HCT116 (cell line): ENCODE results near the gene FOXRED1. TPM values are rescaled to one million over a fixed set of nuclear protein-coding genes. Genes with fewer than 3 reads are reported as not detected.
A peak's percentile ranks its signal among the peaks of the same experiment; 100 is the strongest.

Experiments
- ATAC-seq: fragments of 200-7000 bp; cut with Tn5 transposase; 2 replicates; pipeline ENCODE4 v1.9.1; 2020; ENCODE audit warnings: mild to moderate bottlenecking, moderate library complexity
- BruUV-seq: library from RNA; stranded (reverse); fragments of 400-500 nt; replicated peaks from 2 replicates; lab custom pipeline; 2021; lab: Mats Ljungman, UMichigan
- CTCF ChIA-PET: fragments of 300-600 bp; sonication (Branson Sonifier 250); formaldehyde crosslinking; loops from one replicate; lab custom pipeline; 2021; ENCODE audit warnings: antibody characterized with exemption; lab: Charles Lee
- POLR2A ChIA-PET: fragments of 300-600, 350-600 bp; sonication (Branson Sonifier 250); formaldehyde crosslinking; loops from one replicate; lab custom pipeline; 2021; ENCODE audit warnings: antibody characterized with exemption; lab: Charles Lee
- RAD21 ChIA-PET, 2 experiments: fragments of 300-600 bp; sonication (Branson Sonifier 250); formaldehyde crosslinking; loops; one replicate each; lab custom pipeline; 2023; ENCODE audit warnings: low total read pairs in 2 of 2; ENCODE audit not compliant: uncharacterized antibody in 2 of 2, unreplicated experiment in 2 of 2, low non-redundant PET in 1 of 2; lab: Charles Lee
- DNase-seq: peaks from one replicate; pipeline ENCODE4 v3.0.0-alpha.2; 2010; ENCODE audit warnings: low read depth, low spot score
- H2AFZ ChIP-seq: fragments of 200-600 bp; shearing (Covaris generic), sonication (generic); 2 replicates; pipeline ENCODE4 v1.6.1; 2017; ENCODE audit warnings: low read depth, mixed run types, mixed read lengths, antibody characterized with exemption, low read length; ENCODE audit not compliant: poor library complexity, severe bottlenecking
- H3K27ac ChIP-seq: 2 replicates; pipeline ENCODE4 v1.5.1; 2012; ENCODE audit warnings: low read depth, low read length
- H3K27me3 ChIP-seq: fragments of 200-600 bp; sonication (generic); 2 replicates; pipeline ENCODE4 v1.6.1; 2016; ENCODE audit warnings: mixed run types, low read length, mixed read lengths; ENCODE audit not compliant: insufficient read depth
- H3K36me3 ChIP-seq, 2 experiments: fragments of 200-500 bp in 1 of 2; fragments of 200-600 bp in 1 of 2; sonication (Bioruptor generic) in 1 of 2; sonication (generic) in 1 of 2; 2 replicates each; pipeline versions ENCODE4 v1.5.1 to v1.6.1; 2014 to 2016; ENCODE audit warnings: low read length in 2 of 2, inconsistent platforms in 1 of 2, mixed read lengths in 1 of 2, mixed run types in 1 of 2; ENCODE audit not compliant: insufficient read depth in 2 of 2, control insufficient read depth in 1 of 2
- H3K4me1 ChIP-seq, 2 experiments: fragments of 200-600 bp in 1 of 2; sonication (generic) in 1 of 2; 2 replicates each; pipeline versions ENCODE4 v1.5.1 to v1.6.1; 2012 to 2017; ENCODE audit warnings: low read length in 2 of 2, inconsistent platforms in 1 of 2, mild to moderate bottlenecking in 1 of 2, mixed read lengths in 1 of 2, mixed run types in 1 of 2, moderate library complexity in 1 of 2; ENCODE audit not compliant: insufficient read depth in 2 of 2, control insufficient read depth in 1 of 2
- H3K4me2 ChIP-seq: fragments of 200-600 bp; sonication (generic); 2 replicates; pipeline ENCODE4 v1.6.1; 2017; ENCODE audit warnings: mixed run types, low read length, mixed read lengths
- H3K4me3 ChIP-seq, 2 experiments: fragments of 200-600 bp in 1 of 2; sonication (generic) in 1 of 2; replicated peaks in 1 of 2; 2 replicates each; pipeline ENCODE4 v1.5.1; 2011 to 2016; ENCODE audit warnings: low read length in 2 of 2, control low read depth in 1 of 2, low read depth in 1 of 2, mild to moderate bottlenecking in 1 of 2, mixed read lengths in 1 of 2, mixed run types in 1 of 2
- H3K79me2 ChIP-seq: fragments of 200-600 bp; sonication (generic); 2 replicates; pipeline ENCODE4 v1.6.1; 2017; ENCODE audit warnings: mild to moderate bottlenecking, mixed run types, low read length, moderate library complexity, mixed read lengths; ENCODE audit not compliant: insufficient read depth
- H3K9ac ChIP-seq: fragments of 200-600 bp; sonication (generic); 2 replicates; pipeline ENCODE4 v1.6.1; 2016; ENCODE audit warnings: low read length, mixed read lengths
- H3K9me2 ChIP-seq: fragments of 200-600 bp; sonication (generic), shearing (Covaris generic); 2 replicates; pipeline ENCODE4 v1.6.1; 2017; ENCODE audit warnings: mixed run types, mild to moderate bottlenecking, moderate library complexity; ENCODE audit not compliant: insufficient read depth
- H3K9me3 ChIP-seq, 2 experiments: fragments of 200-500 bp in 1 of 2; fragments of 200-600 bp in 1 of 2; sonication (Bioruptor generic) in 1 of 2; sonication (generic) in 1 of 2; 2 replicates each; pipeline ENCODE4 v1.6.1; 2014 to 2017; ENCODE audit warnings: low read length in 2 of 2, mixed read lengths in 2 of 2, inconsistent platforms in 1 of 2, low read depth in 1 of 2, mild to moderate bottlenecking in 1 of 2, mixed run types in 1 of 2, moderate library complexity in 1 of 2; ENCODE audit not compliant: control insufficient read depth in 1 of 2, insufficient read depth in 1 of 2
- H4K20me1 ChIP-seq: fragments of 200-600 bp; sonication (generic), shearing (Covaris generic); 2 replicates; pipeline ENCODE4 v1.6.1; 2017; ENCODE audit warnings: mixed run types, mild to moderate bottlenecking, moderate library complexity; ENCODE audit not compliant: insufficient read depth
- FOSL1 ChIP-seq: IDR thresholded peaks from 2 replicates; pipeline ENCODE4 v1.6.1; 2012; ENCODE audit warnings: low read depth
- JUND ChIP-seq: IDR thresholded peaks from 2 replicates; pipeline ENCODE4 v1.6.1; 2012
- RAD21 ChIP-seq: IDR thresholded peaks from 2 replicates; pipeline ENCODE4 v1.6.1; 2012; ENCODE audit warnings: low read depth, mild to moderate bottlenecking
- SP1 ChIP-seq: IDR thresholded peaks from 2 replicates; pipeline ENCODE4 v1.6.1; 2012; ENCODE audit warnings: low read depth
- TCF7L2 ChIP-seq: IDR thresholded peaks from 2 replicates; pipeline ENCODE4 v1.7.0; 2011; ENCODE audit warnings: borderline replicate concordance, inconsistent platforms; ENCODE audit not compliant: insufficient read depth, insufficient read length; ENCODE audit errors: extremely low read depth
- intact Hi-C: fragments of 100-400 bp; cut with micrococcal nuclease; formaldehyde crosslinking; loops from 2 replicates; pipeline ENCODE4 v1.10.0; 2022
- total RNA-seq: library from RNA; stranded (reverse); gene quantifications from one replicate; pipeline ENCODE4 v1.2.1, GENCODE V29; 2021; ENCODE audit not compliant: unreplicated experiment
- TF ChIP-seq, protein P1 (sequence below), 3 experiments: fragments of 200-600 bp in 1 of 3; sonication (generic) in 1 of 3; IDR thresholded peaks in 2 of 3; conservative IDR thresholded peaks in 1 of 3; 2 replicates each; pipeline ENCODE4 v1.5.1; 2012 to 2017; ENCODE audit warnings: low read depth in 2 of 3, low read length in 2 of 3, antibody characterized with exemption in 1 of 3, borderline replicate concordance in 1 of 3, control low read depth in 1 of 3, mild to moderate bottlenecking in 1 of 3, mixed read lengths in 1 of 3, mixed run types in 1 of 3, moderate library complexity in 1 of 3; ENCODE audit not compliant: insufficient read depth in 1 of 3

Gene FOXRED1
- total RNA-seq, 1 experiment from 2014 or later, result 41.3 TPM

DNA sequence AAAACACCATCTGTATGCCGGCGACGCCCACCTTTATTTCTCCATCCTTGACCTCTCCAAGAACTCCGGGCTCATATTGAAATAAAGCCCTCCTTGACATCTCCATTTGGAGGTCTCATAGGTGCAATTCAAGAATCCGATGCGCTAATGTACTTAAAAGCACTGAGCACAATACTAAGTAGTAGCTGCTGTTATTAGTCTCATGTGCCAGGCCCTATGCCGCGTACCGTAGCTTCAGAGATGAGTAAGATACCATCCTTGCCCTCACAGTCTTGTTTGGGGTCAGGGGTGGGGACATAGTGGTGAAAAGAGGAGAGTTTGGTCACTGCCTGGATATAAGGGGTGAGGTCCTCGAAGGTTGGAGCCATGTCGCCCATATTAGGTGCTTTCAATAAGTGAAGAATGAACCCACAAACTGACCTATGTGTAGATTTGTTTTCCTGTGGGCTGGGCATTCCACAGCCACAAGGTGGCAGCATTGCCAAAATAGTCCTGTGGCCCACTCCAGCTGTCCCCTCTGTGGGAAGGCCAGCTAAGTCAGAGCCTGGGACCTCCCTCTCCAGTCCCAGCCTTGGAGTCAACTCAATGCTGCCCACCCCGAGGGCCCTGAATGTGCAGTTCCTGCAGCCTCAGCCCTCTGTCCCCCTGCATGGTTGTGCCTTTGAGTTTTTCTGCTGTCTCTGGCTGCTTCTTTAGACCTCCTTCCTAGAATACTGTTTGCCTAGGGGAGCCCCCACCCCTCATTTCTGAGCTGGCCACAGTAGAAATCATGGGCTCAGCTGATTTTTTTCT, 41.4 kb downstream of the FOXRED1 start:
- peak; percentile 93 for ATAC-seq
- RAD21 ChIA-PET, result interaction anchor here (0.6 to 1.3 kb wide), 4 partner anchors 95 to 170 kb away, joined by 3 to 10 read pairs (median 6); no protein-coding TSS in a partner anchor
- Histone ChIP-seq H4K20me1 (no peaks in the 10 kb centered on the region), H3K9ac (no peak overlapping the region), H3K9me2 (no peaks in the 10 kb centered on the region), H3K36me3 (no peaks in the 10 kb centered on the region), H3K4me3 (no peak overlapping the region), H3K4me2 (no peak overlapping the region), H3K4me1 (peaks cover 0 to 3% of the 10 kb centered on the region in 2 experiments; a peak in 3 of 4 replicates), H3K9me3 (no peaks in the 10 kb centered on the region), H3K27ac (no peak overlapping the region), H3K27me3 (no peaks in the 10 kb centered on the region), H3K79me2 (no peaks in the 10 kb centered on the region), H2AFZ (no peak overlapping the region)
- BruUV-seq, result no TSS peak
- CTCF ChIA-PET, result interaction anchor here (0.8 to 5.9 kb wide), 9 partner anchors 9 to 297 kb away, joined by 3 to 74 read pairs (median 4); no protein-coding TSS in a partner anchor
- intact Hi-C loops, result loop anchor here (1.0 to 10.0 kb wide), 4 partner anchors 82 to 680 kb away; no protein-coding TSS in a partner anchor
- TF ChIP-seq RAD21 (peak; percentile 96), JUND (no peak)
- TF ChIP-seq, protein P1, sequence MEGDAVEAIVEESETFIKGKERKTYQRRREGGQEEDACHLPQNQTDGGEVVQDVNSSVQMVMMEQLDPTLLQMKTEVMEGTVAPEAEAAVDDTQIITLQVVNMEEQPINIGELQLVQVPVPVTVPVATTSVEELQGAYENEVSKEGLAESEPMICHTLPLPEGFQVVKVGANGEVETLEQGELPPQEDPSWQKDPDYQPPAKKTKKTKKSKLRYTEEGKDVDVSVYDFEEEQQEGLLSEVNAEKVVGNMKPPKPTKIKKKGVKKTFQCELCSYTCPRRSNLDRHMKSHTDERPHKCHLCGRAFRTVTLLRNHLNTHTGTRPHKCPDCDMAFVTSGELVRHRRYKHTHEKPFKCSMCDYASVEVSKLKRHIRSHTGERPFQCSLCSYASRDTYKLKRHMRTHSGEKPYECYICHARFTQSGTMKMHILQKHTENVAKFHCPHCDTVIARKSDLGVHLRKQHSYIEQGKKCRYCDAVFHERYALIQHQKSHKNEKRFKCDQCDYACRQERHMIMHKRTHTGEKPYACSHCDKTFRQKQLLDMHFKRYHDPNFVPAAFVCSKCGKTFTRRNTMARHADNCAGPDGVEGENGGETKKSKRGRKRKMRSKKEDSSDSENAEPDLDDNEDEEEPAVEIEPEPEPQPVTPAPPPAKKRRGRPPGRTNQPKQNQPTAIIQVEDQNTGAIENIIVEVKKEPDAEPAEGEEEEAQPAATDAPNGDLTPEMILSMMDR (IDR thresholded peaks at IDR 0.05 in 2 of 3, conservative IDR thresholded peaks at IDR 0.05 in 1 of 3; ENCODE audit: borderline replicate concordance in 1 of 3, insufficient read depth in 1 of 3, low read depth in 2 of 3, low read length in 2 of 3), result peak; percentile 75 to 88 (median 85)
- peak; percentile 42 for DNase-seq
- POLR2A ChIA-PET, result interaction anchor here (1.0 kb wide), 1 partner anchor 9 kb away, joined by 3 read pairs; no protein-coding TSS in a partner anchor

DNA sequence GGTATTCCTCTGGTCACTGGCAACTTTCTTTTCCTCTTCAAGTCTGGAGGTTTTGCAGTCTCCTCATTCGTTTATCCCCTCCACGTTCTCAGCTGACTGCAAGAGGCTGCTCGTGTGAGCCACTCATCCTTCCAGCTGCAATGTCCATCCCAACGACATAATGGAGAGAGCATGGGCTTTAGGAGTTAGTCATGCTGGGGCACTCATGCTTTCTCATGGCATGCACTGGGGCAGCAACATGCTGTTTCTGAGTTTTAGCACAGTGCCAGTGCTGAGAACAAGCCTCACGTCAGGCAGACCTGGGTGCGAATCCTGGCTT, 42.0 kb downstream of the FOXRED1 start:
- H3K4me3 ChIP-seq, result no peak overlapping the region
- H3K27me3 ChIP-seq, result no peaks in the 10 kb centered on the region
- ChIA-PET CTCF (interaction anchor here (1.0 to 5.9 kb wide), 9 partner anchors 8 to 679 kb away, joined by 3 to 74 read pairs (median 4); no protein-coding TSS in a partner anchor), POLR2A (interaction anchor here (1.0 kb wide), 1 partner anchor 8 kb away, joined by 3 read pairs; no protein-coding TSS in a partner anchor), RAD21 (interaction anchor here (0.6 to 1.3 kb wide), 4 partner anchors 94 to 170 kb away, joined by 3 to 10 read pairs (median 6); no protein-coding TSS in a partner anchor)
- no peak overlapping the region for H3K9ac ChIP-seq
- ATAC-seq, result no peak
- DNase-seq, result no peak
- H3K79me2 ChIP-seq, result no peaks in the 10 kb centered on the region
- no peaks in the 10 kb centered on the region for H3K9me2 ChIP-seq
- no peak overlapping the region for H3K27ac ChIP-seq
- BruUV-seq, result no TSS peak
- no peaks in the 10 kb centered on the region for H4K20me1 ChIP-seq
- H3K9me3 ChIP-seq, result no peaks in the 10 kb centered on the region
- no peaks in the 10 kb centered on the region for H3K36me3 ChIP-seq
- H3K4me1 ChIP-seq, result peaks cover 5 to 9% of the 10 kb centered on the region in 2 experiments
- TF ChIP-seq FOSL1 (no peak), TCF7L2 (no peak), SP1 (no peak), JUND (no peak)
- H3K4me2 ChIP-seq, result no peak overlapping the region
- intact Hi-C loops, result loop anchor here (1.0 to 10.0 kb wide), 4 partner anchors 82 to 680 kb away; no protein-coding TSS in a partner anchor
- H2AFZ ChIP-seq, result no peak overlapping the region
